HepG2 (cell line): ENCODE measurements around the gene SOX4. TPM values are rescaled to one million over a fixed set of nuclear protein-coding genes. Genes with fewer than 3 reads are reported as not detected.
A peak's percentile ranks its signal among the peaks of the same experiment; 100 is the strongest.

ENCODE experiments used
- CENPX ChIP-seq: sonication (generic); formaldehyde crosslinking; IDR thresholded peaks from 2 replicates; pipeline ENCODE4 v1.9.0; 2021; ENCODE audit warnings: mild to moderate bottlenecking, missing genetic modification reagents, moderate library complexity
- EED ChIP-seq: sonication (generic); formaldehyde crosslinking; IDR thresholded peaks from 2 replicates; pipeline ENCODE4 v1.5.0; 2020; ENCODE audit warnings: mild to moderate bottlenecking, missing genetic modification reagents
- EP300 ChIP-seq, 3 experiments: sonication (generic) in 1 of 3; formaldehyde crosslinking in 1 of 3; IDR thresholded peaks; 2 replicates each; pipeline versions ENCODE4 v1.5.1 to v1.6.1; 2011 to 2020; ENCODE audit warnings: low read depth in 2 of 3, low read length in 2 of 3, borderline replicate concordance in 1 of 3, improper control_type of control experiment in 1 of 3, mild to moderate bottlenecking in 1 of 3, missing genetic modification reagents in 1 of 3, moderate library complexity in 1 of 3
- JARID2 ChIP-seq: sonication (generic); formaldehyde crosslinking; IDR thresholded peaks from 2 replicates; pipeline ENCODE4 v1.8.1; 2023; ENCODE audit warnings: missing genetic modification reagents, inconsistent platforms; ENCODE audit not compliant: insufficient replicate concordance
- MTF2 ChIP-seq: sonication (generic); formaldehyde crosslinking; IDR thresholded peaks from 2 replicates; pipeline ENCODE4 v1.5.0; 2020; ENCODE audit warnings: missing genetic modification reagents, borderline replicate concordance
- RFX5 ChIP-seq: IDR thresholded peaks from 2 replicates; pipeline ENCODE4 v1.6.1; 2011; ENCODE audit warnings: low read depth, low read length, improper control_type of control experiment
- SAFB2 ChIP-seq: sonication (generic); formaldehyde crosslinking; IDR thresholded peaks from 2 replicates; pipeline ENCODE4 v1.5.1; 2020; ENCODE audit warnings: missing genetic modification reagents, low read depth, mild to moderate bottlenecking, borderline replicate concordance
- ZNF775 ChIP-seq: sonication (generic); formaldehyde crosslinking; IDR thresholded peaks from 2 replicates; pipeline ENCODE4 v1.4.0; 2020; ENCODE audit warnings: missing genetic modification reagents, mild to moderate bottlenecking, moderate library complexity, borderline replicate concordance
- ZNF790 ChIP-seq: sonication (generic); formaldehyde crosslinking; IDR thresholded peaks from 2 replicates; pipeline ENCODE4 v1.8.0; 2022; ENCODE audit warnings: missing genetic modification reagents, mild to moderate bottlenecking, borderline replicate concordance
- ZNF83 ChIP-seq: sonication (generic); formaldehyde crosslinking; IDR thresholded peaks from 2 replicates; pipeline ENCODE4 v1.4.0; 2020; ENCODE audit warnings: missing genetic modification reagents, mild to moderate bottlenecking, borderline replicate concordance
- polyA plus RNA-seq, 8 experiments: library from polyadenylated mRNA; depleted of rRNA in 3 of 8; stranded (reverse) in 7 of 8; unstranded in 1 of 8; fragments of >200 nt; fragmentation: Illumina TruSeq in 4 of 8; extraction: Trizol in 4 of 8; gene quantifications; 2 replicates each; pipeline versions ENCODE4 v1.2.1 to v1.2.3, GENCODE V29; 2011 to 2016; ENCODE audit warnings: low read depth in 4 of 8, missing spikeins in 1 of 8, mixed read lengths in 1 of 8; ENCODE audit not compliant: insufficient read depth in 1 of 8
- total RNA-seq, 5 experiments: library from RNA; depleted of rRNA; stranded (reverse); fragments of >200 nt; fragmentation: Illumina TruSeq; extraction: Trizol; gene quantifications; 2 replicates each; pipeline ENCODE4 v1.2.3, GENCODE V29; 2016; ENCODE audit warnings: low read depth in 1 of 5
- TF ChIP-seq, protein P1 (sequence below): sonication (generic); formaldehyde crosslinking; IDR thresholded peaks from 2 replicates; pipeline ENCODE4 v1.5.1; 2020; ENCODE audit warnings: missing genetic modification reagents, mild to moderate bottlenecking, borderline replicate concordance
- TF ChIP-seq, protein P2 (sequence below): sonication (generic); formaldehyde crosslinking; IDR thresholded peaks from 2 replicates; pipeline ENCODE4 v1.9.0; 2022; ENCODE audit warnings: missing genetic modification reagents, mild to moderate bottlenecking, borderline replicate concordance
- TF ChIP-seq, protein P3 (sequence below): IDR thresholded peaks from 2 replicates; pipeline ENCODE4 v1.6.1; 2016; ENCODE audit warnings: missing genetic modification reagents, missing compliant biosample characterization
- TF ChIP-seq, protein P4 (sequence below): sonication (generic); formaldehyde crosslinking; IDR thresholded peaks from 2 replicates; pipeline ENCODE4 v1.4.0; 2020; ENCODE audit warnings: missing genetic modification reagents, borderline replicate concordance

SOX4 gene
- total and polyA plus RNA-seq, 2 of the 13 experiments (the other 11 are each of a cell fraction or from before 2014, with no cell fraction given): 2.6 to 3.4 TPM

DNA sequence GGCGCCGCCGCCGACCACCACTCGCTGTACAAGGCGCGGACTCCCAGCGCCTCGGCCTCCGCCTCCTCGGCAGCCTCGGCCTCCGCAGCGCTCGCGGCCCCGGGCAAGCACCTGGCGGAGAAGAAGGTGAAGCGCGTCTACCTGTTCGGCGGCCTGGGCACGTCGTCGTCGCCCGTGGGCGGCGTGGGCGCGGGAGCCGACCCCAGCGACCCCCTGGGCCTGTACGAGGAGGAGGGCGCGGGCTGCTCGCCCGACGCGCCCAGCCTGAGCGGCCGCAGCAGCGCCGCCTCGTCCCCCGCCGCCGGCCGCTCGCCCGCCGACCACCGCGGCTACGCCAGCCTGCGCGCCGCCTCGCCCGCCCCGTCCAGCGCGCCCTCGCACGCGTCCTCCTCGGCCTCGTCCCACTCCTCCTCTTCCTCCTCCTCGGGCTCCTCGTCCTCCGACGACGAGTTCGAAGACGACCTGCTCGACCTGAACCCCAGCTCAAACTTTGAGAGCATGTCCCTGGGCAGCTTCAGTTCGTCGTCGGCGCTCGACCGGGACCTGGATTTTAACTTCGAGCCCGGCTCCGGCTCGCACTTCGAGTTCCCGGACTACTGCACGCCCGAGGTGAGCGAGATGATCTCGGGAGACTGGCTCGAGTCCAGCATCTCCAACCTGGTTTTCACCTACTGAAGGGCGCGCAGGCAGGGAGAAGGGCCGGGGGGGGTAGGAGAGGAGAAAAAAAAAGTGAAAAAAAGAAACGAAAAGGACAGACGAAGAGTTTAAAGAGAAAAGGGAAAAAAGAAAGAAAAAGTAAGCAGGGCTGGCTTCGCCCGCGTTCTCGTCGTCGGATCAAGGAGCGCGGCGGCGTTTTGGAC lies 2.0 kb downstream of the SOX4 start (continued):
- no peak for TF ChIP-seq EP300 (IDR thresholded peaks at IDR 0.05; ENCODE audit: low read depth in 2 of 2, low read length in 2 of 2)
- 0 out of 2 replicates have a peak, but pooled peaks have one; percentile 14 for TF ChIP-seq EP300 (CRISPR knock-in tag; IDR thresholded peaks at IDR 0.05; ENCODE audit: borderline replicate concordance)
- no peak for TF ChIP-seq SAFB2 (CRISPR knock-in tag)
- TF ChIP-seq, protein P1, sequence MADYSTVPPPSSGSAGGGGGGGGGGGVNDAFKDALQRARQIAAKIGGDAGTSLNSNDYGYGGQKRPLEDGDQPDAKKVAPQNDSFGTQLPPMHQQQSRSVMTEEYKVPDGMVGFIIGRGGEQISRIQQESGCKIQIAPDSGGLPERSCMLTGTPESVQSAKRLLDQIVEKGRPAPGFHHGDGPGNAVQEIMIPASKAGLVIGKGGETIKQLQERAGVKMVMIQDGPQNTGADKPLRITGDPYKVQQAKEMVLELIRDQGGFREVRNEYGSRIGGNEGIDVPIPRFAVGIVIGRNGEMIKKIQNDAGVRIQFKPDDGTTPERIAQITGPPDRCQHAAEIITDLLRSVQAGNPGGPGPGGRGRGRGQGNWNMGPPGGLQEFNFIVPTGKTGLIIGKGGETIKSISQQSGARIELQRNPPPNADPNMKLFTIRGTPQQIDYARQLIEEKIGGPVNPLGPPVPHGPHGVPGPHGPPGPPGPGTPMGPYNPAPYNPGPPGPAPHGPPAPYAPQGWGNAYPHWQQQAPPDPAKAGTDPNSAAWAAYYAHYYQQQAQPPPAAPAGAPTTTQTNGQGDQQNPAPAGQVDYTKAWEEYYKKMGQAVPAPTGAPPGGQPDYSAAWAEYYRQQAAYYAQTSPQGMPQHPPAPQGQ (CRISPR knock-in tag): no peak
- peak; percentile 23; the same call in 1 of the 2 replicates for TF ChIP-seq EED (CRISPR knock-in tag)
- TF ChIP-seq, protein P2, sequence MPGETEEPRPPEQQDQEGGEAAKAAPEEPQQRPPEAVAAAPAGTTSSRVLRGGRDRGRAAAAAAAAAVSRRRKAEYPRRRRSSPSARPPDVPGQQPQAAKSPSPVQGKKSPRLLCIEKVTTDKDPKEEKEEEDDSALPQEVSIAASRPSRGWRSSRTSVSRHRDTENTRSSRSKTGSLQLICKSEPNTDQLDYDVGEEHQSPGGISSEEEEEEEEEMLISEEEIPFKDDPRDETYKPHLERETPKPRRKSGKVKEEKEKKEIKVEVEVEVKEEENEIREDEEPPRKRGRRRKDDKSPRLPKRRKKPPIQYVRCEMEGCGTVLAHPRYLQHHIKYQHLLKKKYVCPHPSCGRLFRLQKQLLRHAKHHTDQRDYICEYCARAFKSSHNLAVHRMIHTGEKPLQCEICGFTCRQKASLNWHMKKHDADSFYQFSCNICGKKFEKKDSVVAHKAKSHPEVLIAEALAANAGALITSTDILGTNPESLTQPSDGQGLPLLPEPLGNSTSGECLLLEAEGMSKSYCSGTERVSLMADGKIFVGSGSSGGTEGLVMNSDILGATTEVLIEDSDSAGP (CRISPR knock-in tag): no peak
- TF ChIP-seq CENPX (CRISPR knock-in tag): no peak
- TF ChIP-seq RFX5: no peak
- TF ChIP-seq, protein P3, sequence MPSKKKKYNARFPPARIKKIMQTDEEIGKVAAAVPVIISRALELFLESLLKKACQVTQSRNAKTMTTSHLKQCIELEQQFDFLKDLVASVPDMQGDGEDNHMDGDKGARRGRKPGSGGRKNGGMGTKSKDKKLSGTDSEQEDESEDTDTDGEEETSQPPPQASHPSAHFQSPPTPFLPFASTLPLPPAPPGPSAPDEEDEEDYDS (CRISPR knock-in tag): no peak
- TF ChIP-seq ZNF775 (CRISPR knock-in tag): no peak
- TF ChIP-seq ZNF83 (CRISPR knock-in tag): 0 out of 2 replicates have a peak, but pooled peaks have one; percentile 21
- no peak for TF ChIP-seq JARID2 (CRISPR knock-in tag)
- TF ChIP-seq ZNF790 (CRISPR knock-in tag): no peak
- TF ChIP-seq MTF2 (CRISPR knock-in tag): peak; percentile 84; the same call in 1 of the 2 replicates
- TF ChIP-seq, protein P4, sequence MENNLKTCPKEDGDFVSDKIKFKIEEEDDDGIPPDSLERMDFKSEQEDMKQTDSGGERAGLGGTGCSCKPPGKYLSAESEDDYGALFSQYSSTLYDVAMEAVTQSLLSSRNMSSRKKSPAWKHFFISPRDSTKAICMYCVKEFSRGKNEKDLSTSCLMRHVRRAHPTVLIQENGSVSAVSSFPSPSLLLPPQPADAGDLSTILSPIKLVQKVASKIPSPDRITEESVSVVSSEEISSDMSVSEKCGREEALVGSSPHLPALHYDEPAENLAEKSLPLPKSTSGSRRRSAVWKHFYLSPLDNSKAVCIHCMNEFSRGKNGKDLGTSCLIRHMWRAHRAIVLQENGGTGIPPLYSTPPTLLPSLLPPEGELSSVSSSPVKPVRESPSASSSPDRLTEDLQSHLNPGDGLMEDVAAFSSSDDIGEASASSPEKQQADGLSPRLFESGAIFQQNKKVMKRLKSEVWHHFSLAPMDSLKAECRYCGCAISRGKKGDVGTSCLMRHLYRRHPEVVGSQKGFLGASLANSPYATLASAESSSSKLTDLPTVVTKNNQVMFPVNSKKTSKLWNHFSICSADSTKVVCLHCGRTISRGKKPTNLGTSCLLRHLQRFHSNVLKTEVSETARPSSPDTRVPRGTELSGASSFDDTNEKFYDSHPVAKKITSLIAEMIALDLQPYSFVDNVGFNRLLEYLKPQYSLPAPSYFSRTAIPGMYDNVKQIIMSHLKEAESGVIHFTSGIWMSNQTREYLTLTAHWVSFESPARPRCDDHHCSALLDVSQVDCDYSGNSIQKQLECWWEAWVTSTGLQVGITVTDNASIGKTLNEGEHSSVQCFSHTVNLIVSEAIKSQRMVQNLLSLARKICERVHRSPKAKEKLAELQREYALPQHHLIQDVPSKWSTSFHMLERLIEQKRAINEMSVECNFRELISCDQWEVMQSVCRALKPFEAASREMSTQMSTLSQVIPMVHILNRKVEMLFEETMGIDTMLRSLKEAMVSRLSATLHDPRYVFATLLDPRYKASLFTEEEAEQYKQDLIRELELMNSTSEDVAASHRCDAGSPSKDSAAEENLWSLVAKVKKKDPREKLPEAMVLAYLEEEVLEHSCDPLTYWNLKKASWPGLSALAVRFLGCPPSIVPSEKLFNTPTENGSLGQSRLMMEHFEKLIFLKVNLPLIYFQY: no peak
